ENCODE results near the gene FOXD1.

GRCh38 chr5:73491155-73491554 is 42.6 kb upstream of the FOXD1 start:
- TF ChIP-seq POLR2A (IDR thresholded peaks at IDR 0.05; ENCODE audit: extremely low read depth, insufficient read length) (no peak), CTCF (IDR thresholded peaks at IDR 0.05; ENCODE audit: low read depth, low read length) (no peak), MAX (IDR thresholded peaks at IDR 0.05; ENCODE audit: low read depth, low read length) (no peak), MYC (IDR thresholded peaks at IDR 0.05; ENCODE audit: low read depth, low read length) (no peak)

All from NB4 (cell line).